Coronary artery (tissue), 2 donors: Measurements from ENCODE around the gene VDAC1.
"Not testable (repeated sequence)": the region's sequence is repeated elsewhere in the genome, so short reads cannot be mapped to it uniquely, and the experiment has no call there.

ENCODE experiments used
- DNase-seq: peaks from one replicate; pipeline ENCODE4 v3.0.0-alpha.2; 2017; ENCODE audit warnings: low spot score
- H3K27ac ChIP-seq, 2 donors: fragments of 200-600 bp; sonication (generic); one replicate each; pipeline ENCODE4 v1.5.1; 2016 to 2019
- H3K4me3 ChIP-seq: fragments of 200-600 bp; sonication (generic); 2 replicates; pipeline ENCODE4 v1.5.1; 2016; ENCODE audit warnings: mild to moderate bottlenecking, moderate library complexity
- CTCF ChIP-seq: fragments of 200-600 bp; sonication (generic); IDR thresholded peaks from one replicate; pipeline ENCODE4 v1.5.1; 2019; ENCODE audit warnings: antibody characterized with exemption

Gene VDAC1

DNA sequence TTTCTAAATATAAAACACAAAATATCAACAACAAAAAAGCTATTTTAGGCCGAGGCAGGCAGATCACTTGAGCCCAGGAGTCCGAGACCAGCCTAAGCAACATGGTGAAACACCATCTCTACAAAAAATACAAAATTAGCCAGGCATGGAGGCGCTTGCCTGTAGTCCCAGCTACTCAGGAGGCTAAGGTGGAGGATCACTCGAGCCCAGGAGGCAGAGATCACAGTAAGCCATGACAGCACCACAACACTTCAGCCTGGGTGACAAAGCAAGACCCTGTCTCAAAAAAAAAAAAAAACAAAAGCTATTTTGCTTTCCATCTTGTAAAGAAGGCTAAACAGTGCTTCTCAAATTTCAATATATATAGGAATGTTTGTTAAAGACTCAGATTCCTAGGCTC is 47.7 kb downstream of the VDAC1 start:
- no peak for DNase-seq
- no peak overlapping the region for H3K27ac ChIP-seq
- no peak for TF ChIP-seq CTCF
- H3K4me3 ChIP-seq = no peak overlapping the region

- not testable (repeated sequence) for H3K4me3 ChIP-seq, H3K27ac ChIP-seq, DNase-seq
Measured at GRCh38 chr5:133956196-133956595, 48.6 kb downstream of the VDAC1 start.

DNA sequence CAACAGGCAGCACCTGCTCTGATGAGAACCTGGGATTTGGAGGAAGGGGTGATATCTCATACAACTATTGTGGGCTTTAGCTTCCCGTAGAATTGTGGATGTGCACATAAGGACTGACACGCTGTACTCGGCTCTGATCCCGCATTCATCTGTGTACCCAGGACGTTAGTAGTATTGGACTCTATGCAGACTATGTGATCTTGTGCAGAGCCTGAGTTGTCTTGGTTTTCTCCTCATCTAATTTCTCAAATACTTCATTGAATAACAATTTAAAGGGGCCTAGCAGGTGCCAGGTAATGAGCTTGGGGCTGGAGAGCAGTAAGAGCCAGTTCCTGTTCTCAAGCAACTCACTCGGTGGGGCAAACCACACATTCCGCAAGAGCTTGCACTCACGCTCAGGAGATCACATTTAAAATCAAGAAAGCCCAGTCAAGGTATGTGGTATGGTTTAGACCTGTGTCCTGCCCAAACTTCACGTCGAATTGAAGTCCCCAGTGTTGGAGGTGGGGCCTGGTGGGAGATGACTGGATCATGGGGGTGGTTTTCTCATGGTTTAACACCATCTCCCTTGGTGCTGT is 51.1 kb downstream of the VDAC1 start:
- Histone ChIP-seq H3K27ac (peak overlapping the region; percentile 86 to 91), H3K4me3 (peak overlapping the region; percentile 29)
- DNase-seq = no peak
- no peak for TF ChIP-seq CTCF

GRCh38 chr5:133952729-133953567 is 51.8 kb downstream of the VDAC1 start:
- Histone ChIP-seq H3K27ac (peak overlapping the region; percentile 86 to 91), H3K4me3 (peak overlapping the region; percentile 29)
- TF ChIP-seq CTCF = no peak
- DNase-seq = peak; percentile 88

DNA sequence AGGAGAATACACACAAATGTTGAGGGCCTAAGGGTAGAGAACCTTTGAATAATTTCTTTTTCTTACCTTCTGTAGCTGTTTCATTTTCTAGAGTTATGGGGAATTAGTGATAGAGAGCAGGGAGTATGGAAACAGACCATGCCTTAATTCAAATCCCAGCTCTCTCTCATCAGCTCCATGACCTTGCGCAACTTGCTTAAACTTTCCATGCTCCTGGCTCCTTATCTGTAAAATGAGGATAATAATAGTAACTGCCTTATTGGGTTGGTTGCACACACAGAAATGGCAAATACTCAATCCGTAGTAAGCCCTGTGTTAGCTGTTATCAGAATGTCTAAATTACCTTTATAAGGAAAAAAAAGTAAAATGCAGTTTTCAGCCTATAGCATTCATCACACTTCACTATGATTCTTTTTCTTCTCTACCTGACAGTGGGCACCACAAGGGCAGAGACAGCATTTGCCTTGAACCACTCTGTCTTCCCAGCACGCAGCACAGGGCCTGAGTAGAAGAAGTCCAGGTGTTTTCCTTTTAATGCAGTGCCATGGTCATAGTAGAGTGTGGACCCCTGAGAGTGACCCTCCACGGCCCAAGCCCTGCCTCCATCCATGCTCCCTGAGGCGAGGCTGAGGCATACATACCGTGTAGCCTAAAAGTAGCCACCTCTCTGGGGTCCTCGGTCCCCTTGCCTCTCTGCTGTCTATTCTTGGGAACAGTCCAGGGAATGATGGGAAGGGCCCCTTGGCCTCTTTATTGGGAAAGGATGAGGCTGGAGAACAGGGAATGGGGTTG is 53.8 kb downstream of the VDAC1 start:
- Histone ChIP-seq H3K27ac (peak overlapping the region; percentile 86 to 91), H3K4me3 (no peak overlapping the region)
- no peak for TF ChIP-seq CTCF
- DNase-seq = no peak

DNA sequence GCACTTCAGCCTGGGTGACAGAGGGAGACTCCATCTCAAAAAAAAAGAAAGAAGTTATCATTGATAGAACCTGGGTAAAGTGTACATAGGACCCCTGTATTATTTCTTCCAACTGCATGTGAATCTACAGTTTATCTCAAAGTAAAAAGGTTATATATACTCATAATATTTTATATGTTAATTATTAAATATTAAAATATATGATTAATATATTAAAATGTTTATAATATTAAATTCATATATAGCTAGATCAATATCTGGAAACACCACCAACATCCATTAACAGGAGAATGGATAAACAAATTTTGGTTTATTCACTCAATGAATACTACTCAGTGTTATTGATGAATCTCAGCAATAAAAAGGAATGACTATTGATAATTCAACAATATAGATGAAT is 56.1 kb downstream of the VDAC1 start:
- Histone ChIP-seq H3K27ac (no peak overlapping the region), H3K4me3 (no peak overlapping the region)
- no peak for TF ChIP-seq CTCF
- DNase-seq = no peak

DNA sequence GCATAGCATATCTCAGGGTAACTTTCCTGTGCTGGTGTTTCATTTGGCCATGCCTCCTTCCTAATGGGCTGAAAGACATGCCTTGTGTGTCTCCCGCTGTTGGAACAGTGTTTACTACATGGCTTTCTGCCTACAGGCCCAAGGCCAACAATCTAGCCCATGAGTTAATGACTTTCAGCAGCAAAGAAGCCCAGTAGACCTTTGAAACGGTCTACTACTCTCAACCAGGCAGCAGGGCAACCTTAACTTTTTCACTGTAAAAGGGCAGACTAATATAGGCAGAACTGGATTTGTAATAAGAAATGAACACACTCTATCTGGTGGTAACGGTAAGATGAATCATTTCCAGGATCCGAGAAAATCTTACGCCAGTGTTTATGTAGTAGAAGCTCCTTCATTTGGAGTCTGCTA is 57.3 kb downstream of the VDAC1 start:
- TF ChIP-seq CTCF = no peak
- no peak overlapping the region for H3K4me3 ChIP-seq
- no peak for DNase-seq
- peak overlapping the region; percentile 51 to 56 for H3K27ac ChIP-seq
